ENCODE results near the gene ITPR1. TPM values are rescaled to one million over a fixed set of nuclear protein-coding genes. Genes with fewer than 3 reads are reported as not detected.

ITPR1 gene
- total RNA-seq, 2 donors from 2014 or later: 36.8 to 43.8 TPM

DNA sequence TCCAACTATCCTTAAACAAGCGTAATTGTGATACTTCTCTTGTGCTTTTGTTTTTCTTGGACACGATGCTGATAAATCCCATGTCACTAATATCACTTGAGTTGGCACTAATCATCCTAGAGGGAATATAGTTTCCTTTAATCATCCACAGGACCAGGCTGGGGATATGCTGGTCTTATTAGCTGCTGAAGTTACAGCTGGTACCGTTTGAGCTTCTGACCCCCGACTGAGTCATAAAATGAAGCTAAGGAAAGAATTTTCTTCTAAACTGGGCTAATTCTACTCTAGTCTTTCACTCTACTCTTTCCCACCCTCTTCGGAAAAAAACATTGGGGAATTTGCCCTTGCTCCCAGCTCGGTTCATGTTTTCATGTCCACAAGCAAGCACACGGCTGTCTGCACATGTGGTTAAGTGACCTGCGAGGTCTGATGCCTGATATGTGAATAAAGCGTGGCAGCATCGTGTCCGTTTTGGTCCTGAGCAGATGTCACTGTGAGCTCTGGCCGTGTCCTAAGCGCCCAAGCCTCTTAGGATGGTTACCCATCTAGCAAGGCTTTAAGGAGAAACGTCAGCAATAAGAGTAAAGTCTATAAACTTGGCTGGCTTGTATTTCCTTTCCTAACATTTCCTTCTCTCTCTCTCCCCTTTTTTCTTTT, 223.7 kb downstream of the ITPR1 start:
- intact Hi-C loops (cut with DNase I): no loop called here
- ATAC-seq: peak in 1 of 2 donors; percentile 21
- no peak for DNase-seq

DNA sequence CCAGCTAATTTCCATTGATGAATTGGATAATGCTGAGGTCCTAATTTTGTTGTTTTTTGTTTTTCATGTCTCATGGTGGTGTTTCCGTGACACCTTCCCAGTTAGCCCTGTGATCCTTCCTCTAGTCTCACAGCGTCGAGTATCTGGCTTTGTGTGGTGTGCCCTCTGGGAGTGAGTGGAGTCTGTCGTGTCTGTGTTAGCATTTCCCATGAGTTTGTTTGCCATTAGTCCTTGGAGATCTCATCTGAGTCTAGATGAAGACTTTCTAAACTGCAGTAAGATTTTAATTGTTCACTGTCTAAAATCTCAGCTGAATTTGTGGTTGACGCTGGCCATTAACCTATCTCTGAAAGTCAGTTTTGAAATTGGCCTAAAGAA, 224.2 kb downstream of the ITPR1 start:
- intact Hi-C loops (cut with DNase I): no loop called here
- ATAC-seq (no peak), DNase-seq (no peak)

DNA sequence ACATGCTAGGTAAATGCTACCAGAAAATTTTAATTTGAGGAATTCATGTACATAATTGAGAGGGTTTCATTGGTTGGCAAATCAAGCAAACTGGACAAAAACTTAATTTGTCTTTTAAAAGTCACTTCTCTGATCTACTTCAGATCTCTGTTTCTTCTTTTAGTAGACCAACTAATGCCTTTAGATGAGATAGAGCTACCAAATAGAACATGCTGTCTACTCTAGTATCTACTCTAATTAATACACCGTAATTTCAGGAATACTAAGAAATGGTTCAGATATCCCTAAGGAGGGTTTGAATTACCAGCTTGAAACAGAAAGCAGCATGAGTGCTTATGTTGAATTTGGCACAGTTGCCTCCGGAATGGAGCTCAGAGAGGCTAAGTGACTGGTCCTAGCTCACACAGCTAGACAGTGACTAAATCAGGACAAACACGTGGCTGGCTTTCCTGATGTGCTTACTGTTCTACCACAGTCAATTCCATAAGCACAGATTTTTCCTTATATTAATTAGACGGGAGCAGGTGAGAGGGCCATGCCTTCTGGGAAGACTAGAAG, 225.1 kb downstream of the ITPR1 start:
- DNase-seq (no peak), ATAC-seq (no peak)
- intact Hi-C loops (cut with DNase I): no loop called here

DNA sequence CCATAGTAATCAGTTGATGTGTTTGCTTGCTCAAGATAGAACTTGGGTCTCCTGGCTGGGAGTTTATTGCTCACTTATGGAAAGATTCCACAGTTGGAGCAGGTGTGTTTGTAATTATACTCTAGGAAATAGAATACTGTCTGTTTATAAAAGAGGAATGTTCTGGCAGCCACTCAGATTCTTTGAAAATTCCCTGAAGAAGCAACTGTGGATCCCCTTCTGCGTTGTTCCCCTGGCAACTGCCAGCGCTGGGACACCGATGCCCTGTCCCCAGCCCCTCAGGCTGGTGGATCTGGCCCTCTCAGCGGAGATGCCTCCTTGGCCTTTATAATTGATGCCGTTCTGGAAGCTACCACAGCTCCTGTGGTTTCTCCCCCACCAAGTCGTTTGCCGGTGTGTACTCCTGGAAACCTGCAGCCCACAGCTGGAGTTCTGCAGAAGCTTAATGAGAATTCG, 225.9 kb downstream of the ITPR1 start:
- DNase-seq: no peak
- intact Hi-C loops (cut with DNase I): no loop called here
- no peak for ATAC-seq

DNA sequence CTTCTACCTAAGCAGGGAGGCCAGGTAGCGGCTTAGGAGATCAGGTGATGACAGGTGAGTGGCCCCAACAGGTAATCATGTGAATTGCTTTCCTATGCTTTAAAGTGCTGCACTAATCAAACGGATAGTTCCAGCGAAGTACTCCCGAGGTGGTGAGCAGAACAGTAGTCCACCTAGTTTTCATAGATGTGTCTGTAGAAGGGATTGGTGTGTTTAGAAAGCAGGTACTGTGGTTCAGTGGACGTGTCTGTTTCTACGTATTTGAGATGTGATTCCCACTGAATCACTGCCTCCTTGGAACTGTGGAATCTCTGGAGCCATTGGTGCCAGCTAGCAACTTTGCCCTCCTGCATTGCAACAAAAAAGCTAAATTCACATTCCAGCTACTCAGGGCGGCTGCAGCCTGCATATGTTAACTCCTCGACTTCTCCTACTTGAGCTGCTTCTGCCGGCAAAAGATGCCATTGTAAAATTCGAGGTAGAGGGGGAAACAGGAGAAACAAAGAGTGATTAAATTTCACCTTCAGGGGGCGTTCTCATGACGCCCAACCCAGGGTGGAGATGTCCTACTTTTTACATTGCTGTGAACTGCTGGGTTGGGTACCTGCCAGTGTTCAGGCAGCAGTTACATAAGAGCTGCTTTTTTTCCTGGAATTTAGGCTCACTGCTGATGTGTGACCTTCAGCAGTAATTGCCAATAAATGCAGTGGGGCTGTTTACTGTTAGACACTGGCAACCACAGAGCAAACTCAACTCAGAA, 227.3 kb downstream of the ITPR1 start:
- ATAC-seq: peak; percentile 79
- intact Hi-C loops (cut with DNase I): loop anchor here (2.0 to 10.0 kb wide), 2 partner anchors 106 to 264 kb away; no protein-coding TSS in a partner anchor
- peak; percentile 84 for DNase-seq

DNA sequence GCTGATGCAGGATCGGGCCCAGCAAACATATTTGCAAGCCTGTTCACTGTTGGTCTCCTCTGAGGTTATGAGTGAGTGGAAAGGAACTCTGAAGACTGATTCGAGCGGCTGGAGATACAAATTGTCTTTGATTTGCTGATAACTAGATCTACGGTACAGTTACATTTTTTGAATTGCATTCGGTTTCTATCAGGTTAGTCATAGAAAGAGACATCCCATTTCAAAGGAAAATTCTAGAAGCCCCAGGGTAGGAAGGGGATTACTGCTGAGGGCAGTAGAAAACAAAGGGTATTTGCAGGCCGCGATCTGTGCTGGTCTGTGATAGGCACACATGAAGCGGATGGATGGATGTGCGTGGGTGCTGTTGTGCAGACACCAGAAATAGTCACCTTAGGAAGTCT, 228.4 kb downstream of the ITPR1 start:
- no peak for DNase-seq
- intact Hi-C loops (cut with DNase I): loop anchor here (2.0 to 10.0 kb wide), 2 partner anchors 105 to 263 kb away; no protein-coding TSS in a partner anchor
- ATAC-seq: no peak

DNA sequence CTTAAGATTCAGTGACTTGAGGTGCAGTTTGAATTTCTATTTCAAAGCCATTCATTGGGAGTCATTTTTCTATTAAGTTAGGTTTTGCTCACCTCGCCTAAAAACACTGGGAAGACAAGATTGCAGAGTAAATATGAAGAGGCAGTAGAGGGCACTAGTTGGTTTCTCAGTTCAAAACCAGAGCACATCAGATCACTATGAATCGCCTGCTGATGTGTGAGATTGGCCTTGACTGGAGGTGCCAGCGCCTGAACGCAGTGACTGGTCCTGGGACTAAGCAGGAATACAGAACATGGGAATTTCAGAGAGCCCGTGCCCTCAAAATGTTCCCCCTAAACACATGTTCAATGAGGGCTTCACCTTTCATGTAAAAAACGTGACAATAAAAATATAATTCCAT, 229.0 kb downstream of the ITPR1 start:
- intact Hi-C loops (cut with DNase I): loop anchor here (1.0 to 10.0 kb wide), 2 partner anchors 255 to 263 kb away; no protein-coding TSS in a partner anchor
- DNase-seq (peak; percentile 62), ATAC-seq (peak; percentile 70 to 78)

DNA sequence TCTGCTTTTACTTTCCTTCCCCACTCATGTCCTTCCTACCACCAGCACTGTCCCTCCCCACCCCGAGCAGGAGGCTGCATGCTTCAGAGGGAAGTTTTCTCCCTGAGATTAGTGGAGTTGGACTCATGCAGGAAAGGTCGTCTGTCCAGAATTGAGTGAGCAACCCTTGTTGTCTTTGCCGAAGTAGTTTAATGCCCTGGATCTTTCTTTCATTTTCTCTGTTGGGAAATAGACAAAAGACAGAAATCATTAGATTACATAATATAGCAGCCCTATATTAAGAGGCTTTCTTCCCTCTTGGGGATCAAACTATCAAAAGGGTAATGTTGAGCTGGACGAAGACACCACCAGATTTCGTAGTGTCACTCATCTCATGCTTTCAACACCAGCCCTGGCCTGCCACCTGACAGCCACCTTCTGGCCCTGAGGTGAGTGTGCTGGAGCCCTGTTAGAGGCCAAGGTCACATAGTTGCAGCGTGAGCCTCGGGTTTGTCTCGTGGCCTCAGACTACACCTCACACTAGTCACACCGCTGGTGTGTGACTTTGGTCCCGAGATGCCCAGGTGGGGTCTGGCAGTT, 231.0 kb downstream of the ITPR1 start:
- intact Hi-C loops (cut with DNase I): loop anchor here in 1 of 2 donors (10.0 kb wide), 1 partner anchor 261 kb away; no protein-coding TSS in a partner anchor
- DNase-seq (no peak), ATAC-seq (no peak)

DNA sequence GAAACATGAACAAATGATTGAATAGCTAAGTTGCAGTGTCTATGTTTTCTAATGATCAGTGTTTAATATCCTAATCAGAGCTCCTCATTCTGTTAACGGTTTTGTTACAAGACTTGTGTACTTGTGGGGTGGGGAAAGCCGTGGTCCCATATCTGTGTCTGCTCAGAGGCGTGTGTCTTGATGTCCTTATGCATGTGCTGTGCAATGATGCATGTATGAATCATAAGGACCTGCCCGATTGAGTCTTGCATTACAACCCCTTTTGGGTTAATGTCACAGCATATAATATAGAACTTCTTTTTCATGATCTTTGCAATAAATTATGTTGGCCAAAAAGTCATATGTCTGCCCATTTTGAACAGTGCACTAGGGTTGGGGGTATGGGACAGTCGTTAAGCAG, 233.4 kb downstream of the ITPR1 start:
- DNase-seq (no peak), ATAC-seq (no peak)
- intact Hi-C loops (cut with DNase I): loop anchor here in 1 of 2 donors (10.0 kb wide), 1 partner anchor 258 kb away; no protein-coding TSS in a partner anchor

DNA sequence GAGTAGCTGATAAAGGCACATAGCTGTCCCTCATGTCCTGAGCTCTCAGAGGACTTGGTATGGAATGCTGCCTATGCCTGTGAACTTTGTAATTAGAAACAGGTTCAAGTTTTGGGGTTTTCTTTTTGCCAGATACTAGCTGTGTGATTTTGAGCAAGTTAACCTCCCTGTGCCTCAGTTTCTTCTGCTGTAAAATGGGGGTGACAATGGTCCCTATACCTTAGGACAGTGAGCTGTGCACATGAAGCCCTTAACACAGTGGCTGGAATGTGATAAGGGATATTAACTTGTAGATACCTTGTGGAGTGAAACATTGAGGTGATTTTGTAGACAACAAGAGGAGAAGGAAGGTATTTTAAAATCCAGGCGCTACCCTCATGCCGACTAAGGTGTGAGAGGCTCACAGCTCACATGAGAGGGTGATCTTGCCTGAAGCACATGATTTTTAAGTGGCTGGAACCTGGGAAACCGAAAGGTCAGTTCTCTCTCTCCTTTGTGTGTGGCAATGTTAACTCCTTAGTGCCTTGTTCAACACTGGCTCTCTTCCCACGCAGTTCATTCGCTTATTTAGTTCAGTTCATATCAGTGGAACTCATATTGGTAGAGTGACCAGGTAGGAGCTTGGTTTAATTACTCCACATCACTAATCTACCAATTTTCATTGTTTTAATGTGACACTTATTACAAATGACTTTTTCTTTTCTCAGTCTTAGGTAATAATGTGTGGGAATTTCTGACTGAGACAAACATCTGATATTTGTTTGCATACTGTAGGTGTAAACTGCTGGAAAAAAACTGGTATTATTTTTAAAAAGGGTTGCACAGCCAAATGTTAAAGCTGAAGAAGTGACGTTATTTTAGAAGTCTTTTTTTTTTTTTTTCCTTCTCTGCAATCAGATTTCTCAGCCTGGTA, 236.2 kb downstream of the ITPR1 start:
- no peak for DNase-seq
- ATAC-seq: peak; percentile 22 to 47
- intact Hi-C loops (cut with DNase I): loop anchor here in 1 of 2 donors (10.0 kb wide), 1 partner anchor 255 kb away; no protein-coding TSS in a partner anchor

DNA sequence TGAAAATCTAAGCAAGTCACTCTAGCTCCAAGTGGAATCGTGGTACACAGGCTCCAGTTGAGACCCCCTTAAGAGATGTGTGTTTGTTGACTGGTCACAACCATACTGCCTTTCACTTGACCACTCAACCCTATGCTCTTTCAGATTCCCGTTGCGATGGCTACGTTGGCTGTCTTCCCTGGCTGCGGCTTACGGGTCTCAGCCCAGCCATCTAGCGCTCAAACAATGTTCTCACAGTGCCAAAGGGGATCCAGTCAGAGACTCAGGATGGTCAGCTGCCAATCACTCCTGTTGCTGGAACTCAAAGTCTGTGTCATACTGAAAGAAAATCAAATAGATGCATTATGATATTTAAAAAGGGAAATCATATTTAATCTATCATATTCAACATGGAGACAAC, 237.6 kb downstream of the ITPR1 start:
- intact Hi-C loops (cut with DNase I): no loop called here
- DNase-seq: peak; percentile 48
- ATAC-seq: peak; percentile 79

DNA sequence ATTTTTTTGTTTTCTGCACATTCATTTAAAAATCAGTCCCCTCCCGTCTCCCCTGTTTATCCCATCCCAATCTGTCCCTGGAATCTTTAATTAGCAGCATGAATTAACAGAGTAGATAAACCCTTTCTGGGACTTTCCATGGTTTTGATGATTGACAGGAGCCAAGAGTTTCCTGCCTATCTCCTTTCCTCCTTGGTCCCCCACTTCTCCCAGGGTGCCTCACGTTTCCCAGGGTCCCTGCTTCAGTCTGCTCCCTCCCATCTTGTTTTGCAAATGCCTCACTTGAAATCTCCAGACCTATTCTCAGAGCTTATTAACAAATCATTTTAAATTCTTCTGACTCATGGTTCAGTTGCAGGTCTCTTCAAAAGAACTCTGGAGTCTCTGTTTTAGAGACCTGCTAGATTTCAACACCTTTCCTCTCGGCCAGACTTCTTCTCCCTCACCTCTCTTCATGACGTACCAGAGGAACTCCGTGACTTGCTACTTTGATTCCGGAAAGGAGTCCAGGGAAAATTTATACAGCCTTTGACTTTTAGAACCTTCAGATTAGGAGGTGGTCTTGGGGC, 238.5 kb downstream of the ITPR1 start:
- intact Hi-C loops (cut with DNase I): no loop called here
- no peak for DNase-seq
- peak in 1 of 2 donors; percentile 67 for ATAC-seq

DNA sequence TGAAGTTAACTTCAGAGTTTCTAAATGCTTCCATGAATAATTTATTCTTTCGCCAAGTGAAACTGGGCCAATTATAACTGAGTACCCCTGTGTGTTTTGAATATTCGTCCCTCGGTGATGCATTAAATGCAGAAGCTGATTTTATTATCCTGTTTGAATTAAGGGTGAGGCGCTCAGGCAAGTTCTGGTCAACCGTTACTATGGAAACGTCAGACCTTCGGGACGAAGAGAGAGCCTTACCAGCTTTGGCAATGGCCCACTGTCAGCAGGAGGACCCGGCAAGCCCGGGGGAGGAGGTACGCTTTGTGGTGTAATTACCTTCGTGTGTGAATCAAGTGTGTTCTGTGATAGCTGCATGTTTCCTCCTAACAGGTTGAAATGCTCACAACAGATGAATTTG, 239.8 kb downstream of the ITPR1 start:
- intact Hi-C loops (cut with DNase I): no loop called here
- ATAC-seq: no peak

DNA sequence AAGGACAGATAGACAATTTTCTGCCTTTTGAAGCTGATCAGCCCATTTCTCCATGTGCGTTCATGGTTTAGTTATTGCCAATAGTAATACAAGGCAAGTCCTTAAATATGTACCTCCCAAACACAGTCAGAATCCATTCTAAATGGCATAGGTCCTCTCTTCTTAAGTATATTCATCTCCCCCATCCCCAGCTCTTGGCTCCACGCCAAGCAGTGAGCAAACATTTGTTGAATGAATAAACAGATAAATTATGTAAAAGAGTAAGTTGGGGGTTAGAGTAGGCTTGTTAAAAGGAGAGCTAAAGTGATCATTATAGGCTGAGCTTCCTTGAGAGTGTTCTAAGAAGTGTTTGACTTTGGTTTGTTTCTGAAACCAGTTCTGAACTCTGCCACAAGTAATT, 241.3 kb downstream of the ITPR1 start:
- intact Hi-C loops (cut with DNase I): no loop called here
- ATAC-seq (no peak), DNase-seq (no peak)

More for the DNA sequence above, 239.8 kb downstream of the ITPR1 start:
- no peak for DNase-seq

DNA sequence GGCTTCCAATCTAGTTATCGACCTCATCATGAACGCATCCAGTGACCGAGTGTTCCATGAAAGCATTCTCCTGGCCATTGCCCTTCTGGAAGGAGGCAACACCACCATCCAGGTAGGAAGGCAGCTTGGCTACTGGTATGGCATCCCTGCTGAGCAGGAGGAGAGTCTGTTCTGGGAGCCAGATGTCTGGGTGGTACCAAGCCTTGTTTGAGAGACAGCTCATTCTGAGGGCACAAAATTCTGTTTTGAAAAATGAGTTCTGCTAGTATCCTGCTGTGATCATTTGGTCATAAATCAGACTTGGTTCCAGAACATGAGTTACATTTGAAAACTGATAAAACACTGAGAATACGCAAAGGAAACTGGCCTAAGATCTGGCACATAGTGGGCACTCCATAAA, 242.1 kb downstream of the ITPR1 start:
- ATAC-seq (no peak), DNase-seq (no peak)
- intact Hi-C loops (cut with DNase I): no loop called here

DNA sequence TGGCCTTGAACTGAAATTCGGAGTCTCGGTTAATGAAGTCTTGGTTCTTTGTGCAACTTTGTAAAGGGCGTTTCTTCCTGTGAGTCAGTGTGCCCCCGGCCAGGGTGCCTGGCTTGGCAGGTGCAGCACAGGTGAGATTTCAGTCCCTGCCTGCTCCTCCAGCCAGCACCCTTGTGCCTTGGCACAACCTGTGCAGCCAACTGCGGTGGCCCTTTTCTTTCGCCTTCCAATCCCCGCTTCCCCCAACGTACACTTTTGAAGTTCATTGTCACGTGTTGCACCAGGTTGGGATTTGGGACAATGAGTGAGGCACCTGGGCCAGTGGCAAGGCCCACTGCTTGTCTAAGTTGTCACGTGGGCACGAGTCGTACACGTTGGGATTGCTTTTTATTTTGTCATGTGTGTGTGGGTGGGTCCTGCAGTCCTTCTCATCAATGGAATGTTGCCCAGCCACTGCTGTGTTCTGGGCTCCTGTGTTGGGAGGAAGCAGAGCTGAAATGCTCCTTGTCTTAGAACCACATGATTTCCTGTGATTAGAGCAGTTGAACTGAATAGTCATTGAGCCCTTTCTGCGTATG, 243.2 kb downstream of the ITPR1 start:
- ATAC-seq (peak; percentile 1 to 18), DNase-seq (peak; percentile 50)
- intact Hi-C loops (cut with DNase I): no loop called here

DNA sequence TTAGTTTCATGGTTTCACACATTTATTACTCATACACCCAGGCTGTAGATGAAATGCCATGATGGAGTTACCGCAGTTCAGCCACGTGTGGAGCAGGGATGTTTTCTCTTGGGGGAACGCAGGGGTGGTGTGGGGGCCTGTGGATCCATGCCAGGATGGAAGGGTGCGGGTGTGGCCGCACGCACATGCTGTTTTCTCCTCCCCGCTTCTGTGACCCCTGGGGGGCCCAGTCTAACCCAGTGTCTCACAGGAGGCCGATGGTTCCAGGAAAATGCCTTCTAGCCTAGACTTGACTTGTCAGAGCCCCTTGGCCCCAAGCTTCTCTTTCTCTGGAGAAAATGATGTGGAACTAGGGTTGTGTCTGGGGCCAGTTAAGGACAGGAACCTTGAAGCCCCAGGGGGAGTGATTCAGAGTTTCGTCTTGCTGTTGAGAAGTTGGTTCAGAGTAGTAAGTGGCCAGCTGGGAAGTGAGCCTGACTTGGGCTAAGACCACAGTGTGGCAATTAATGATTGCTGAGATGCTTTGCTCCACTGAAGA, 245.7 kb downstream of the ITPR1 start:
- no peak for DNase-seq
- ATAC-seq: no peak
- intact Hi-C loops (cut with DNase I): no loop called here
